Stomach (tissue), 4 donors: ENCODE measurements around the gene EXPH5.

ENCODE experiments used
- CTCF ChIP-seq, 7 experiments: fragments of 450-650 bp in 4 of 7; fragments of 200-600 bp in 3 of 7; sonication (generic) in 3 of 7; IDR thresholded peaks; one replicate each; pipeline ENCODE4 v1.5.1; 2016 to 2019; ENCODE audit warnings: antibody characterized with exemption in 7 of 7, control low read depth in 2 of 7, mild to moderate bottlenecking in 1 of 7
- EP300 ChIP-seq: sonication (generic); formaldehyde crosslinking; IDR thresholded peaks from one replicate; pipeline ENCODE4 v1.6.1; 2017; ENCODE audit warnings: antibody characterized with exemption
- POLR2A ChIP-seq, 4 donors: fragments of 450-650 bp; IDR thresholded peaks; one replicate each; pipeline ENCODE4 v1.6.1; 2016; ENCODE audit warnings: antibody characterized with exemption in 4 of 4, control low read depth in 2 of 4, mild to moderate bottlenecking in 1 of 4, moderate library complexity in 1 of 4
- POLR2AphosphoS5 ChIP-seq, 3 donors: sonication (generic); formaldehyde crosslinking; IDR thresholded peaks; one replicate each; pipeline ENCODE4 v1.6.1; 2016; ENCODE audit warnings: antibody characterized with exemption in 3 of 3

- TF ChIP-seq CTCF (IDR thresholded peaks at IDR 0.05), result no peak
- no peak for TF ChIP-seq POLR2A (IDR thresholded peaks at IDR 0.05)
- no peak for TF ChIP-seq POLR2AphosphoS5 (IDR thresholded peaks at IDR 0.05)
- TF ChIP-seq EP300, result no peak
Observed at GRCh38 chr11:108628812-108629211, 35.2 kb upstream of the EXPH5 start.
